H1 (cell line): ENCODE measurements around the gene PRR14L. TPM values are rescaled to one million over a fixed set of nuclear protein-coding genes. Genes with fewer than 3 reads are reported as not detected.

ENCODE experiments used
- CHD1 ChIP-seq: IDR thresholded peaks from 2 replicates; pipeline ENCODE4 v1.6.1; 2012; ENCODE audit warnings: low read depth, low read length, improper control_type of control experiment
- CHD2 ChIP-seq: IDR thresholded peaks from 2 replicates; pipeline ENCODE4 v1.6.1; 2012; ENCODE audit warnings: low read length, improper control_type of control experiment
- EZH2 ChIP-seq: fragments of 200-600 bp; sonication (generic); IDR thresholded peaks from 2 replicates; pipeline ENCODE4 v1.7.1; 2012; ENCODE audit warnings: low read depth, mild to moderate bottlenecking, moderate library complexity, low read length, inconsistent platforms; ENCODE audit not compliant: severe bottlenecking
- HDAC6 ChIP-seq: IDR thresholded peaks from one replicate; pipeline ENCODE4 v1.7.1; 2012; ENCODE audit warnings: low read depth, mild to moderate bottlenecking, inconsistent platforms, low read length, moderate library complexity
- JUN ChIP-seq: IDR thresholded peaks from 2 replicates; pipeline ENCODE4 v1.6.1; 2011; ENCODE audit warnings: low read depth, mild to moderate bottlenecking, improper control_type of control experiment, low read length
- NANOG ChIP-seq: IDR thresholded peaks from 2 replicates; pipeline ENCODE4 v1.6.1; 2011; ENCODE audit warnings: low read length, low read depth, mild to moderate bottlenecking, inconsistent platforms; ENCODE audit not compliant: insufficient read depth, poor library complexity, severe bottlenecking
- TAF1 ChIP-seq: IDR thresholded peaks from 2 replicates; pipeline ENCODE4 v1.6.1; 2011; ENCODE audit warnings: mild to moderate bottlenecking, low read depth, low read length
- YY1 ChIP-seq: IDR thresholded peaks from 2 replicates; pipeline ENCODE4 v1.6.1; 2011; ENCODE audit warnings: low read depth, mild to moderate bottlenecking, low read length
- polyA plus RNA-seq, 7 experiments: library from polyadenylated mRNA; depleted of rRNA in 3 of 7; stranded (reverse) in 5 of 7; unstranded in 2 of 7; fragments of >200 nt in 5 of 7; fragments of 200-250 nt in 2 of 7; gene quantifications; 1 replicate in 5 of 7; 2 replicates in 1 of 7; 4 replicates in 1 of 7; pipeline versions ENCODE4 v1.2.1 to v1.2.3, GENCODE V29; 2011 to 2013; ENCODE audit warnings: missing spikeins in 2 of 7, mixed read lengths in 2 of 7
- total RNA-seq: library from RNA; stranded (reverse); fragmentation: NEBNext Ultra II Directional; extraction: Animal tissue kit (Norgen Biotek cat#: 25700); gene quantifications from 2 replicates; pipeline ENCODE4 v1.2.1, GENCODE V29; 2021

PRR14L gene
- total and polyA plus RNA-seq, 2 of the 8 experiments (the other 6 are each of a cell fraction or from before 2014, with no cell fraction given), result 26.5 to 98.6 TPM

DNA sequence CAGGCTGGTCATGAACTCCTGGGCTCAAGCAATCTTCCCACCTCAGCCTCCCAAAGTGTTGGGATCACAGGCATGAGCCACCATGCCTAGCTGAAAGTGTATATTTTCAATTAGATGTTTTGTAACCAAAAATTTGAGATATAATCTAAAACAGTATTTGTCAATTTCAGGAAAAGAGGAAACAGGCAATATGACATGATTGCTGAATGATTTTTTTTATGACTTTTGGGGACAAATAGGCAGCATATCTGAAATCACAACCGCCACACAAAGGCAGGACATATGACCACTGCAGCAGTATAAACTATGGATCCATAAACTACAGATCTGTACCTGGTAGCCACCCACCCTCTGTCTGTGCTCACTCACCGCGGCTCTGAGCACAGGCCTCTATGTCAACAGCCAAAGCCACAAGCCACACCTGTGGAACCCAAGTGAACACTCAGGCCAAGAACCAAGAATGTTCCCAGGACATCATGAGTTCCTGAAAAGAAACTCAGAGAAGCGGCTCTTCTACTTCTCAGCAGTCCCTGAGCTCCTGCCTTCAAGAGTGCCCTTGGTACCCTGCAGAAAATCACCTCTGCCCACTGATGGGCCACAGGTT, 110.4 kb downstream of the PRR14L start (continued):
- TF ChIP-seq CHD2 (no peak), HDAC6 (no peak), EZH2 (no peak), TAF1 (no peak), YY1 (no peak), JUN (no peak), NANOG (no peak), CHD1 (no peak)
